Lung (tissue), 12 donors: Measurements from ENCODE around the gene CTDSP2. TPM values are rescaled to one million over a fixed set of nuclear protein-coding genes. Genes with fewer than 3 reads are reported as not detected.

Experiments
- ATAC-seq: fragments of 200-7000 bp; cut with Tn5 transposase; one replicate; pipeline ENCODE4 v1.9.1; 2020; ENCODE audit warnings: moderate number of reproducible peaks; ENCODE audit not compliant: insufficient read depth, low FRiP score
- DNase-seq, 3 donors: peaks; one replicate each; pipeline ENCODE4 v3.0.0-alpha.2; 2013 to 2017
- H3K27ac ChIP-seq, 2 donors: one replicate each; pipeline ENCODE4 v1.5.1; 2013; ENCODE audit warnings: mild to moderate bottlenecking in 2 of 2, moderate library complexity in 2 of 2, control low read depth in 1 of 2, inconsistent platforms in 1 of 2, low read depth in 1 of 2, low read length in 1 of 2
- H3K27me3 ChIP-seq, 3 donors: one replicate each; pipeline ENCODE4 v1.5.1; 2013; ENCODE audit warnings: low read length in 2 of 3; ENCODE audit not compliant: control insufficient read depth in 3 of 3, insufficient read depth in 3 of 3
- H3K36me3 ChIP-seq, 4 donors: one replicate each; pipeline ENCODE4 v1.5.1; 2013; ENCODE audit warnings: low read length in 4 of 4, mild to moderate bottlenecking in 1 of 4, moderate library complexity in 1 of 4; ENCODE audit not compliant: control insufficient read depth in 4 of 4, insufficient read depth in 4 of 4
- H3K4me1 ChIP-seq, 5 donors: one replicate each; pipeline ENCODE4 v1.5.1; 2013; ENCODE audit warnings: low read length in 5 of 5, mild to moderate bottlenecking in 2 of 5, moderate library complexity in 1 of 5; ENCODE audit not compliant: control insufficient read depth in 5 of 5, insufficient read depth in 5 of 5
- H3K4me3 ChIP-seq: one replicate; pipeline ENCODE4 v1.5.1; 2013; ENCODE audit warnings: mild to moderate bottlenecking, control low read depth, moderate library complexity
- H3K9ac ChIP-seq, 2 donors: one replicate each; pipeline ENCODE4 v1.5.1; 2013; ENCODE audit warnings: low read length in 2 of 2, control low read depth in 1 of 2; ENCODE audit not compliant: insufficient read depth in 1 of 2
- H3K9me3 ChIP-seq, 4 donors: one replicate each; pipeline ENCODE4 v1.5.1; 2013; ENCODE audit warnings: low read length in 3 of 4, mild to moderate bottlenecking in 1 of 4, moderate library complexity in 1 of 4; ENCODE audit not compliant: control insufficient read depth in 4 of 4, insufficient read depth in 3 of 4
- CTCF ChIP-seq: IDR thresholded peaks from 2 replicates; pipeline ENCODE4 v1.5.1; 2012; ENCODE audit warnings: mild to moderate bottlenecking; ENCODE audit errors: control extremely low read depth, extremely low read depth
- WGBS, 2 donors: extraction: QIAGEN DNeasy Blood & Tissue Kit; methylation state at CpG; one replicate each; pipeline ENCODE4 v1.1.7; 2013; 5-methylcytosine and 5-hydroxymethylcytosine counted together
- polyA plus RNA-seq, 2 donors: library from polyadenylated mRNA; stranded (reverse); fragments of 200-250 nt; gene quantifications; one replicate each; pipeline ENCODE4 v1.2.1, GENCODE V29; 2013
- total RNA-seq, 2 donors: library from RNA; depleted of rRNA in 1 of 2; stranded (reverse); fragments of >200 nt in 1 of 2; gene quantifications; one replicate each; pipeline ENCODE4 v1.2.1, GENCODE V29; 2014 to 2021
- donor health status: control.
- donor health status: control.
- donor health status: Bipolar disorder and iron deficiency.
- donor health status: healthy.
- donor health status: DM: yes; HTN: yes; CAD: no.

CTDSP2 gene
- total and polyA plus RNA-seq, 4 donors, result 46.8 to 179 (median 133) TPM

- H3K4me3 ChIP-seq, result no peak overlapping the region
- no peaks in the 10 kb centered on the region for H3K9me3 ChIP-seq
- H3K9ac ChIP-seq, result no peak overlapping the region
- no peak for ATAC-seq
- no peaks in the 10 kb centered on the region for H3K27me3 ChIP-seq
- H3K36me3 ChIP-seq, result peaks cover 15 to 54% (median 33%) of the 10 kb centered on the region in 4 donors
- no peaks in the 10 kb centered on the region for H3K4me1 ChIP-seq
- no peak for DNase-seq
- TF ChIP-seq CTCF, result no peak
- WGBS, 2 donors, result 95 to 98% methylated on average over 3 of the region's 3 CpGs
- H3K27ac ChIP-seq, result no peak overlapping the region
Observed at GRCh38 chr12:57800965-57801364, 45.6 kb downstream of the CTDSP2 start.

- Histone ChIP-seq H3K9me3 (no peaks in the 10 kb centered on the region), H3K36me3 (peaks cover 19 to 53% (median 39%) of the 10 kb centered on the region in 4 donors), H3K9ac (no peak overlapping the region), H3K27me3 (no peaks in the 10 kb centered on the region), H3K27ac (no peak overlapping the region), H3K4me3 (no peak overlapping the region), H3K4me1 (peaks cover 0 to 3% (median 0%) of the 10 kb centered on the region in 5 donors)
- TF ChIP-seq CTCF, result no peak
- no peak for DNase-seq
- peak; percentile 47 for ATAC-seq
- 76 to 88% methylated on average over 1 of the region's 1 CpG for WGBS, 2 donors
Observed at GRCh38 chr12:57797933-57798332, 48.6 kb downstream of the CTDSP2 start.

- WGBS, 2 donors, result 95 to 98% methylated on average over 1 of the region's 1 CpG
- Histone ChIP-seq H3K9me3 (no peaks in the 10 kb centered on the region), H3K27me3 (no peaks in the 10 kb centered on the region), H3K4me1 (peaks cover 0 to 3% (median 0%) of the 10 kb centered on the region in 5 donors), H3K4me3 (no peak overlapping the region), H3K36me3 (peaks cover 10 to 45% (median 33%) of the 10 kb centered on the region in 4 donors), H3K9ac (no peak overlapping the region), H3K27ac (no peak overlapping the region)
- TF ChIP-seq CTCF, result no peak
- ATAC-seq, result no peak
- DNase-seq, result no peak
Observed at GRCh38 chr12:57796996-57797395, 49.5 kb downstream of the CTDSP2 start.

- H3K9me3 ChIP-seq, result no peaks in the 10 kb centered on the region
- no peak overlapping the region for H3K27ac ChIP-seq
- H3K4me3 ChIP-seq, result no peak overlapping the region
- H3K27me3 ChIP-seq, result no peaks in the 10 kb centered on the region
- TF ChIP-seq CTCF, result no peak
- H3K9ac ChIP-seq, result no peak overlapping the region
- peaks cover 0 to 3% (median 0%) of the 10 kb centered on the region in 5 donors for H3K4me1 ChIP-seq
- ATAC-seq, result no peak
- DNase-seq, result no peak
- peaks cover 10 to 34% (median 29%) of the 10 kb centered on the region in 4 donors for H3K36me3 ChIP-seq
- WGBS, 2 donors, result 90 to 94% methylated on average over 6 of the region's 6 CpGs
Observed at GRCh38 chr12:57795354-57795753, 51.2 kb downstream of the CTDSP2 start.
